Mesothelial cell of epicardium (in vitro differentiated cells): ENCODE results near the gene PHYKPL. TPM values are rescaled to one million over a fixed set of nuclear protein-coding genes. Genes with fewer than 3 reads are reported as not detected.
"Not testable (repeated sequence)": the region's sequence is repeated elsewhere in the genome, so short reads cannot be mapped to it uniquely, and the experiment has no call there.

Experiments
- DNase-seq, 2 experiments: peaks; one replicate each; pipeline ENCODE4 v3.0.0; 2021; ENCODE audit warnings: low spot score in 2 of 2; ENCODE audit not compliant: unreplicated experiment in 2 of 2
- H3K27ac Mint-ChIP-seq: 2 replicates; pipeline ENCODE4 v1.8.0; 2021; ENCODE audit warnings: mixed read lengths
- H3K27me3 Mint-ChIP-seq: 2 replicates; pipeline ENCODE4 v1.8.0; 2021; ENCODE audit warnings: low read depth, mixed read lengths
- H3K36me3 Mint-ChIP-seq: 2 replicates; pipeline ENCODE4 v1.8.0; 2021; ENCODE audit warnings: mixed read lengths
- H3K4me1 Mint-ChIP-seq: 2 replicates; pipeline ENCODE4 v1.8.0; 2021; ENCODE audit warnings: mixed read lengths
- H3K4me3 Mint-ChIP-seq: 2 replicates; pipeline ENCODE4 v1.8.0; 2021; ENCODE audit warnings: mild to moderate bottlenecking, moderate library complexity, mixed read lengths
- H3K9me3 Mint-ChIP-seq: 2 replicates; pipeline ENCODE4 v1.8.0; 2021; ENCODE audit warnings: mixed read lengths
- total RNA-seq: library from RNA; stranded (reverse); gene quantifications from 3 replicates; pipeline ENCODE4 v1.2.1, GENCODE V29; 2021
- TF ChIP-seq, protein P1 (sequence below): fragments of 200-600 bp; sonication (generic); IDR thresholded peaks from one replicate; pipeline ENCODE4 v1.5.0; 2021; ENCODE audit warnings: antibody characterized with exemption; ENCODE audit not compliant: unreplicated experiment

Gene PHYKPL
- total RNA-seq, 1 donor from 2014 or later = 137 TPM

DNA sequence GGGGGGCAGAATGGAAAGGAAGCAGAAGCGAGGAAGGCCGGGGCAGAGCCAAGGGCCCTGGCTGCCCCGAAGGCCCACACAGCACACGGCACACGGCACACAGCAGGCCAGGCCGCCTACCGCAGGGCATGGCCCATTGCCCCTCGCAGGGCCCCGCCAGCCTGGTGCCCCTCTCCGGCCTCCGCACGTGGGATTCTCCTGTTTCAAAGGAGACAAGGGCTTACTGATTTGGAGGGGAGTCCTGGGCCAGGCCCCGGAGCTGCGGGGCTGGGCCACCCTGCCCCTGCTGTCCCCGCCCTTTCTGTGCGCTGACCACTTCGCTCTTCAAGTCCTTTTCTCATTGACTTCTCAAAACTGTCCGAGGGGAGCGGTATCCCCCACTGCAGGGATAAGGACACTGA lies 7.7 kb upstream of the PHYKPL start:
- H3K27ac Mint-ChIP-seq = no peak overlapping the region
- no peak overlapping the region for H3K4me3 Mint-ChIP-seq
- DNase-seq = no peak
- no peaks in the 10 kb centered on the region for H3K9me3 Mint-ChIP-seq
- no peaks in the 10 kb centered on the region for H3K27me3 Mint-ChIP-seq
- TF ChIP-seq, protein P1, sequence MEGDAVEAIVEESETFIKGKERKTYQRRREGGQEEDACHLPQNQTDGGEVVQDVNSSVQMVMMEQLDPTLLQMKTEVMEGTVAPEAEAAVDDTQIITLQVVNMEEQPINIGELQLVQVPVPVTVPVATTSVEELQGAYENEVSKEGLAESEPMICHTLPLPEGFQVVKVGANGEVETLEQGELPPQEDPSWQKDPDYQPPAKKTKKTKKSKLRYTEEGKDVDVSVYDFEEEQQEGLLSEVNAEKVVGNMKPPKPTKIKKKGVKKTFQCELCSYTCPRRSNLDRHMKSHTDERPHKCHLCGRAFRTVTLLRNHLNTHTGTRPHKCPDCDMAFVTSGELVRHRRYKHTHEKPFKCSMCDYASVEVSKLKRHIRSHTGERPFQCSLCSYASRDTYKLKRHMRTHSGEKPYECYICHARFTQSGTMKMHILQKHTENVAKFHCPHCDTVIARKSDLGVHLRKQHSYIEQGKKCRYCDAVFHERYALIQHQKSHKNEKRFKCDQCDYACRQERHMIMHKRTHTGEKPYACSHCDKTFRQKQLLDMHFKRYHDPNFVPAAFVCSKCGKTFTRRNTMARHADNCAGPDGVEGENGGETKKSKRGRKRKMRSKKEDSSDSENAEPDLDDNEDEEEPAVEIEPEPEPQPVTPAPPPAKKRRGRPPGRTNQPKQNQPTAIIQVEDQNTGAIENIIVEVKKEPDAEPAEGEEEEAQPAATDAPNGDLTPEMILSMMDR = no peak
- H3K36me3 Mint-ChIP-seq = no peaks in the 10 kb centered on the region
- no peaks in the 10 kb centered on the region for H3K4me1 Mint-ChIP-seq

DNA sequence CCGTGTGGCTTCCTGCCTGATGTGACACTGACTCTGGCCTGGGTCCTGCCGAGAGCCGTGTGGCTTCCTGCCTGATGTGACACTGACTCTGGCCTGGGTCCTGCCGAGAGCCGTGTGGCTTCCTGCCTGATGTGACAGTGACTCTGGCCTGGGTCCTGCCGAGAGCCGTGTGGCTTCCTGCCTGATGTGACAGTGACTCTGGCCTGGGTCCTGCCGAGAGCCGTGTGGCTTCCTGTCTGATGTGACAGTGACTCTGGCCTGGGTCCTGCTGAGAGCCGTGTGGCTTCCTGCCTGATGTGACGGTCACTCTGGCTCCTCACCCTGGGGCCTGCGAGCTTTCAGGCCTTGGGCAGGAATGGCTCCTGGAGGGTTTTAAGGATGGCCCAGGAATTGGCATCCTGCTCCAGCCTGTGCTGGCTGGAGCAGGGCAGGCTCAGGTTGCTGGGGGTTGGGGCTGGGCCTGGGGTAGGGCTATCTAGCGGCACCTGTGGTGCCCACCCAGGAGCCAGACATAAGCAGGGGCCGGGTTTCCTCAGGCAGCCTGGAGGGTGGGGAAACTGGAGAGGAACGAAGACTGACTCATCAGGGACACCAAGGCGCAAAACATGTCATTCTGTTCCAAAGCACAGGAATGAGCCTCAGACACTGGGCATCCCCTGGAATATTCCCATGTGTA lies 7.2 kb upstream of the PHYKPL start:
- not testable (repeated sequence) for H3K27me3 Mint-ChIP-seq, H3K36me3 Mint-ChIP-seq, H3K27ac Mint-ChIP-seq, H3K4me1 Mint-ChIP-seq, H3K4me3 Mint-ChIP-seq, H3K9me3 Mint-ChIP-seq, DNase-seq

DNA sequence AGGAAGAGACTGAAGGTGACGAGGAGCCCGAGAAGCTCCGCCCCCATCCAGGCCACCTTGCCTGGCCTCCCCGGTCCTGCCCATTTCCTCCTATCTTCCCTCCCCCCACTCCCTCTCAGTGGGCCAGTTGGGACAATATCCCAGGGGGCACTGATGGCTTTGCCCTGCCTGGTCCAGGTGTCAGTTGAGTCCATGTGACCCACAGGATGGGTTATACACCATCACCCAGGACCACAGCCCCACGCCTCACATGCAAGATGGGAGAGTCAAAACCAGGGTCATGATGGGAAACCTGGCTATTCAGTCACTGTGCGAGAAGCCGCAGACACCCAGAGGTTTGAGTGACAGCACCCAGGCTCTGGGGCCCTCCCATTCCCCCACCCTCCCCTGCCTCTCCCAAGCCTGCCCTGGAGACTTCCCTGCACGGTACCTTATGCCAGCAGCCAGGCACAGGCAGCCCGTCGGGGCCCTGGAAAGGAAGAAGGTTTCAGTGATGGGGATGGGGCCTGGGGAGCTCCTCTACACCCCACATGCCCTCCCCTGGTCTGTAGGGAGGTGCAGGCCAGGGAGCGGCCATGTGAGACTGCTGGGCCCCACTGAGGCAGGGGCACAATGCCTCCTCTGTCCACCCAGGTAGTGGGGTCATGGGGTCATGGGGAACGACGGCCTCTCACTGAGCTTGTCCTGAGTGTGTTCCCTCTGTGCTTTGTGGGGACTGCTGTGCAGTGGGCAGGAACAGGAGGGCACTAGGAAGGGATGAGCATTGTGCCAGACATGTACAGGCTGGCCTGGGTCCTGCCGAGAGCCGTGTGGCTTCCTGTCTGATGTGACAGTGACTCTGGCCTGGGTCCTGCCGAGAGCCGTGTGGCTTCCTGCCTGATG lies 6.3 kb upstream of the PHYKPL start:
- Mint-ChIP-seq H3K9me3 (no peaks in the 10 kb centered on the region), H3K27me3 (no peaks in the 10 kb centered on the region), H3K27ac (no peak overlapping the region), H3K4me1 (peaks cover 2% of the 10 kb centered on the region), H3K36me3 (no peaks in the 10 kb centered on the region), H3K4me3 (no peak overlapping the region)
- DNase-seq = no peak
- TF ChIP-seq, protein P1 = no peak

DNA sequence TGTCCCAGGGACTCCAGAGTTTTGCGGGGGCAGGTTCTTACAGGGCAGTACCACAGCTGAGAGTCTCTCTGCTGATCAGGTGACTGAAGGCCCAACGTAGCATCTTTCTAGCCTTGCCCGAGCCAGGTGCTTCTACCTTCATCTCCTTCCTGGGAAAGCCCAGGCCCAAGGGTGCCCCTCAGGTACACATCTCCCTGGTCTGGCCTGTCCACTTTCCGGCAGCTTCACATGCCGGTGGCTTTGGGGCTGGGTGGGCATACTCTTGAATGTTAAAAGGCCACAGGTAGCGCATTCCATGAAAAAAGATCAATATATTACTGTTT lies 5.7 kb upstream of the PHYKPL start:
- TF ChIP-seq, protein P1 = no peak
- no peaks in the 10 kb centered on the region for H3K36me3 Mint-ChIP-seq
- DNase-seq = no peak
- no peak overlapping the region for H3K4me3 Mint-ChIP-seq
- no peaks in the 10 kb centered on the region for H3K9me3 Mint-ChIP-seq
- H3K27ac Mint-ChIP-seq = no peak overlapping the region
- peaks cover 4% of the 10 kb centered on the region for H3K4me1 Mint-ChIP-seq
- no peaks in the 10 kb centered on the region for H3K27me3 Mint-ChIP-seq

DNA sequence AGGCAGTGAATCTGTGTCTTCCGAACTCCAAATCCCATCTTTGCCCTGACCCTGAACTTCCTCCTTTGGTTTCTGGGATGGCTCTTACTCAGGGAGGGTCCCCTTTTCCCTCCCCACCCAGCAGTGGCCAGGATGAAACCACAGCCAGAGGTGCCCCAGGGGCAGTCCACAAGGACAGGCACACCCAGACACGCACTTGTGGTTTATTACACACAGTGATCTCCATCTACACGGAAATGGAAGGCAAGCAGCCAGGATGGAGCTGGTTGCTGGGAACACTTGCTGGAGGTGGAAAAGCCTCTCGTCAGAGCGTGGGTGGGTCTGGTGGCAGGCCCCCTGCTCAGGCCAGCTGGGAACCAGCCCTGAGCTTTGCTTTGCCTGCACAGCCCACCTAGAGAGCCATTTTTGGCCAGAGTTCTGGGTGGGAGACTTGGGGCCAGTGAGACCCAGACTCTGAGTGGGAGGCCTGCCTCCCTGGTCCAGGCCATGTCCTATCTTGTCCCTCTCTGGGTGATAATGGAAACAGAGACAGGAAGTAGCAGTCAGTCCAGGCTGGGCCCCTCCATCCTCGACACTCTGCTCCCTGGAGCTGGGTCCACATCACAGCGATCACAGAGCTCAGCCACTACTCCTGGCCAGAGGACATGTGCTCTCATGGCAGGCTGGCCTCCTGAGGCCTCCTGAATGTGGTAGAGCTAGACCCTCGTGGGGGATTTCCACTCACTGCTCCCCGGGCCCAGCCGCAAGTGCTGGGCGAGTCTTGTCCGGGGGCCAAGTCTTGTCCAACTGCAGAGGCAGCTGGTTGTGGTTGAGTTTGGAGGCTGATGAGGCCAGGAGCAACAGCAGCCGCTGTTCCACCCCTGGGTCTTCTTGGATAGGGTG lies 5.1 kb upstream of the PHYKPL start:
- Mint-ChIP-seq H3K4me1 (peaks cover 8% of the 10 kb centered on the region), H3K4me3 (no peak overlapping the region), H3K27ac (no peak overlapping the region), H3K36me3 (no peaks in the 10 kb centered on the region), H3K9me3 (no peaks in the 10 kb centered on the region), H3K27me3 (no peaks in the 10 kb centered on the region)
- no peak for DNase-seq
- TF ChIP-seq, protein P1 = no peak
